Measurements from ENCODE around the gene OGDHL. TPM values are rescaled to one million over a fixed set of nuclear protein-coding genes. Genes with fewer than 3 reads are reported as not detected.

The OGDHL gene
- total RNA-seq, 1 experiment from 2014 or later, result 22.6 TPM

GRCh38 chr10:49742683-49743463 is 19.2 kb downstream of the OGDHL start:
- Histone ChIP-seq H3K23me2 (ENCODE audit: insufficient read length, low read depth, low read length, poor library complexity, severe bottlenecking) (no peaks in the 10 kb centered on the region), H2BK12ac (ENCODE audit: insufficient read length, low read depth, low read length) (no peak overlapping the region), H3K9me3 (ENCODE audit: control insufficient read depth, low read depth, low read length) (no peaks in the 10 kb centered on the region), H2BK5ac (ENCODE audit: insufficient read length, low read length) (no peak overlapping the region), H3K79me1 (ENCODE audit: insufficient read depth, low read depth, low read length, poor library complexity, severe bottlenecking) (no peaks in the 10 kb centered on the region), H3K9ac (ENCODE audit: extremely low read depth, insufficient read length, low read length) (no peak overlapping the region), H3K4ac (ENCODE audit: low read depth, low read length) (no peak overlapping the region), H3K79me2 (ENCODE audit: insufficient read depth, low read length) (no peaks in the 10 kb centered on the region), H3K18ac (ENCODE audit: insufficient read length, low read depth, low read length) (no peak overlapping the region), H4K91ac (ENCODE audit: insufficient read length, low read depth, low read length) (no peak overlapping the region), H4K5ac (ENCODE audit: insufficient read length, low read depth, low read length) (no peak overlapping the region), H2BK20ac (ENCODE audit: low read depth, low read length, poor library complexity, severe bottlenecking) (no peak overlapping the region), H3T11ph (ENCODE audit: low read length) (no peak overlapping the region), H3K23ac (ENCODE audit: insufficient read length, low read depth, low read length) (no peak overlapping the region), H3K56ac (ENCODE audit: insufficient read length, low read depth, low read length) (no peak overlapping the region), H3K27ac (ENCODE audit: insufficient read length, low read depth, low read length) (no peak overlapping the region), H4K20me1 (ENCODE audit: control insufficient read depth, insufficient read depth, insufficient read length) (peaks cover 3% of the 10 kb centered on the region), H3K14ac (ENCODE audit: insufficient read depth, low read length) (no peak overlapping the region), H2AK5ac (ENCODE audit: insufficient read length, low read length) (no peak overlapping the region), H2AFZ (ENCODE audit: low read length) (no peak overlapping the region), H4K8ac (replicated peaks; ENCODE audit: insufficient read length, low read depth, low read length) (no peak overlapping the region), H3K4me2 (ENCODE audit: insufficient read depth, insufficient read length, low read length) (no peak overlapping the region), H3K4me1 (ENCODE audit: insufficient read depth, low read length) (no peaks in the 10 kb centered on the region), H2BK15ac (ENCODE audit: low read depth, low read length) (no peak overlapping the region), H3K27me3 (ENCODE audit: insufficient read depth, low read length) (no peaks in the 10 kb centered on the region), H2BK120ac (ENCODE audit: low read depth, low read length, poor library complexity, severe bottlenecking) (no peak overlapping the region)
- Mint-ChIP-seq H3K9me3 (peaks cover 3 to 5% of the 10 kb centered on the region in 2 experiments; a peak in 2 of 5 replicates), H3K27me3 (ENCODE audit: low read depth) (no peaks in the 10 kb centered on the region), H3K36me3 (ENCODE audit: insufficient read depth in 1 of 3, low read depth in 3 of 3) (peaks cover 9 to 32% (median 9%) of the 10 kb centered on the region in 3 experiments; a peak in 5 of 7 replicates), H3K4me1 (no peaks in the 10 kb centered on the region), H3K27ac (no peak overlapping the region), H3K4me3 (no peak overlapping the region)
- DNase-seq, result peak; percentile 22
- no CpG with 5 or more reads among the region's 23 CpGs for WGBS (ENCODE audit: extremely low coverage, insufficient read length, low lambda C conversion rate)
- TF ChIP-seq CTCF (conservative IDR thresholded peaks at IDR 0.05), result no peak

Measured in H9 (cell line).